ENCODE data around the gene APIP. TPM values are rescaled to one million over a fixed set of nuclear protein-coding genes. Genes with fewer than 3 reads are reported as not detected.

Gene APIP
- total and polyA plus RNA-seq, 2 experiments from 2014 or later: 22.5 to 25.2 TPM

GRCh38 chr11:34960277-34960676, 44.1 kb upstream of the APIP start:
- H3K27ac ChIP-seq: no peak overlapping the region
- 45 to 55% methylated on average over 4 of the region's 4 CpGs for WGBS, 2 experiments (ENCODE audit: low coverage in 1 of 2, low lambda C conversion rate in 2 of 2, missing lambda C conversion rate in 2 of 2)
- H3K4me3 ChIP-seq: no peak overlapping the region
- no peaks in the 10 kb centered on the region for H3F3A ChIP-seq (ENCODE audit: insufficient read depth)
- H4K20me1 ChIP-seq (ENCODE audit: insufficient read depth): no peaks in the 10 kb centered on the region
- H3K4me2 ChIP-seq (ENCODE audit: unreplicated experiment): no peak overlapping the region
- H3K9me3 ChIP-seq (ENCODE audit: low read depth): no peaks in the 10 kb centered on the region
- peaks cover 8% of the 10 kb centered on the region; the same call in 1 of the 2 replicates for H3K36me3 ChIP-seq (ENCODE audit: low read depth)
- TF ChIP-seq EZH2phosphoT487 (IDR thresholded peaks at IDR 0.05; ENCODE audit: insufficient read depth, low read depth) (no peak), EZH2 (IDR thresholded peaks at IDR 0.05; ENCODE audit: insufficient read depth, poor library complexity, severe bottlenecking) (no peak)
- no peak overlapping the region for H2AFZ ChIP-seq
- in situ Hi-C loops (cut with MboI): no loop called here
- no peak for DNase-seq
- no peaks in the 10 kb centered on the region for H3K27me3 ChIP-seq (replicated peaks; ENCODE audit: insufficient read depth)
- no peaks in the 10 kb centered on the region for H3K9me2 ChIP-seq (ENCODE audit: insufficient read depth)
- no peaks in the 10 kb centered on the region for H3K4me1 ChIP-seq (ENCODE audit: insufficient read depth)
- H3K9ac ChIP-seq: no peak overlapping the region
- peaks cover 11% of the 10 kb centered on the region; the same call in 1 of the 2 replicates for H3K79me2 ChIP-seq (ENCODE audit: insufficient read depth)

- H3K9ac ChIP-seq: no peak overlapping the region
- no peak overlapping the region for H3K4me3 ChIP-seq
- no peak overlapping the region for H2AFZ ChIP-seq
- H4K20me1 ChIP-seq (ENCODE audit: insufficient read depth): no peaks in the 10 kb centered on the region
- H3K27me3 ChIP-seq (replicated peaks; ENCODE audit: insufficient read depth): no peaks in the 10 kb centered on the region
- DNase-seq: no peak
- H3K9me2 ChIP-seq (ENCODE audit: insufficient read depth): no peaks in the 10 kb centered on the region
- no peak overlapping the region for H3K4me2 ChIP-seq (ENCODE audit: unreplicated experiment)
- no peaks in the 10 kb centered on the region for H3F3A ChIP-seq (ENCODE audit: insufficient read depth)
- no peak overlapping the region for H3K27ac ChIP-seq
- no peaks in the 10 kb centered on the region for H3K9me3 ChIP-seq (ENCODE audit: low read depth)
- in situ Hi-C loops (cut with MboI): no loop called here
- TF ChIP-seq EZH2 (IDR thresholded peaks at IDR 0.05; ENCODE audit: insufficient read depth, poor library complexity, severe bottlenecking) (no peak), EZH2phosphoT487 (IDR thresholded peaks at IDR 0.05; ENCODE audit: insufficient read depth, low read depth) (no peak)
- peaks cover 8% of the 10 kb centered on the region; the same call in 1 of the 2 replicates for H3K36me3 ChIP-seq (ENCODE audit: low read depth)
- 97 to 100% methylated on average over 1 of the region's 1 CpG for WGBS, 2 experiments (ENCODE audit: low coverage in 1 of 2, low lambda C conversion rate in 2 of 2, missing lambda C conversion rate in 2 of 2)
- peaks cover 12% of the 10 kb centered on the region for H3K79me2 ChIP-seq (ENCODE audit: insufficient read depth)
- no peaks in the 10 kb centered on the region for H3K4me1 ChIP-seq (ENCODE audit: insufficient read depth)
These were observed 43.6 kb upstream of the APIP start for GRCh38 chr11:34959770-34960169.

- no peak overlapping the region for H2AFZ ChIP-seq
- DNase-seq: no peak
- H3K27me3 ChIP-seq (replicated peaks; ENCODE audit: insufficient read depth): no peaks in the 10 kb centered on the region
- H3K36me3 ChIP-seq (ENCODE audit: low read depth): peaks cover 8% of the 10 kb centered on the region; the same call in 1 of the 2 replicates
- in situ Hi-C loops (cut with MboI): no loop called here
- WGBS, 2 experiments (ENCODE audit: low coverage in 1 of 2, low lambda C conversion rate in 2 of 2, missing lambda C conversion rate in 2 of 2): 95 to 98% methylated on average over 3 of the region's 3 CpGs
- H3K4me2 ChIP-seq (ENCODE audit: unreplicated experiment): no peak overlapping the region
- peaks cover 26% of the 10 kb centered on the region for H3K79me2 ChIP-seq (ENCODE audit: insufficient read depth)
- H3K4me1 ChIP-seq (ENCODE audit: insufficient read depth): no peaks in the 10 kb centered on the region
- H3F3A ChIP-seq (ENCODE audit: insufficient read depth): no peaks in the 10 kb centered on the region
- no peak overlapping the region for H3K4me3 ChIP-seq
- TF ChIP-seq EZH2 (IDR thresholded peaks at IDR 0.05; ENCODE audit: insufficient read depth, poor library complexity, severe bottlenecking): no peak
- TF ChIP-seq EZH2phosphoT487 (IDR thresholded peaks at IDR 0.05; ENCODE audit: insufficient read depth, low read depth): no peak
- no peak overlapping the region for H3K27ac ChIP-seq
- H3K9ac ChIP-seq: no peak overlapping the region
- no peaks in the 10 kb centered on the region for H3K9me2 ChIP-seq (ENCODE audit: insufficient read depth)
- H4K20me1 ChIP-seq (ENCODE audit: insufficient read depth): no peaks in the 10 kb centered on the region
- no peaks in the 10 kb centered on the region for H3K9me3 ChIP-seq (ENCODE audit: low read depth)
These were observed 41.4 kb upstream of the APIP start for GRCh38 chr11:34957606-34958005.

- DNase-seq: no peak
- Histone ChIP-seq H3K4me2 (ENCODE audit: unreplicated experiment) (no peak overlapping the region), H3K27me3 (replicated peaks; ENCODE audit: insufficient read depth) (no peaks in the 10 kb centered on the region), H3K9me2 (ENCODE audit: insufficient read depth) (no peaks in the 10 kb centered on the region), H3K79me2 (ENCODE audit: insufficient read depth) (peaks cover 23% of the 10 kb centered on the region), H3K9me3 (ENCODE audit: low read depth) (no peaks in the 10 kb centered on the region), H3K4me3 (no peak overlapping the region), H3K36me3 (ENCODE audit: low read depth) (peaks cover 8% of the 10 kb centered on the region; the same call in 1 of the 2 replicates), H3K27ac (no peak overlapping the region), H2AFZ (no peak overlapping the region), H4K20me1 (ENCODE audit: insufficient read depth) (no peaks in the 10 kb centered on the region), H3K4me1 (ENCODE audit: insufficient read depth) (no peaks in the 10 kb centered on the region), H3F3A (ENCODE audit: insufficient read depth) (no peaks in the 10 kb centered on the region), H3K9ac (no peak overlapping the region)
- TF ChIP-seq EZH2 (IDR thresholded peaks at IDR 0.05; ENCODE audit: insufficient read depth, poor library complexity, severe bottlenecking) (no peak), EZH2phosphoT487 (IDR thresholded peaks at IDR 0.05; ENCODE audit: insufficient read depth, low read depth) (no peak)
- 97 to 99% methylated on average over 5 of the region's 5 CpGs for WGBS, 2 experiments (ENCODE audit: low coverage in 1 of 2, low lambda C conversion rate in 2 of 2, missing lambda C conversion rate in 2 of 2)
- in situ Hi-C loops (cut with MboI): no loop called here
These were observed 41.0 kb upstream of the APIP start for GRCh38 chr11:34957206-34957605.

GRCh38 chr11:34953955-34954354, 37.8 kb upstream of the APIP start:
- no peaks in the 10 kb centered on the region for H3K9me2 ChIP-seq (ENCODE audit: insufficient read depth)
- no peak overlapping the region for H3K27ac ChIP-seq
- no peak overlapping the region for H2AFZ ChIP-seq
- in situ Hi-C loops (cut with MboI): no loop called here
- no peaks in the 10 kb centered on the region for H3K36me3 ChIP-seq (ENCODE audit: low read depth)
- no peaks in the 10 kb centered on the region for H3K27me3 ChIP-seq (replicated peaks; ENCODE audit: insufficient read depth)
- no peak overlapping the region for H3K9ac ChIP-seq
- H3K4me3 ChIP-seq: no peak overlapping the region
- H3K79me2 ChIP-seq (ENCODE audit: insufficient read depth): peaks cover 18% of the 10 kb centered on the region
- 93 to 100% methylated on average over 1 of the region's 1 CpG for WGBS, 2 experiments (ENCODE audit: low coverage in 1 of 2, low lambda C conversion rate in 2 of 2, missing lambda C conversion rate in 2 of 2)
- no peaks in the 10 kb centered on the region for H3K9me3 ChIP-seq (ENCODE audit: low read depth)
- peaks cover 4% of the 10 kb centered on the region; the same call in 1 of the 2 replicates for H3K4me1 ChIP-seq (ENCODE audit: insufficient read depth)
- H3K4me2 ChIP-seq (ENCODE audit: unreplicated experiment): no peak overlapping the region
- no peaks in the 10 kb centered on the region for H3F3A ChIP-seq (ENCODE audit: insufficient read depth)
- peak; percentile 14 for DNase-seq
- no peaks in the 10 kb centered on the region for H4K20me1 ChIP-seq (ENCODE audit: insufficient read depth)
- TF ChIP-seq EZH2phosphoT487 (IDR thresholded peaks at IDR 0.05; ENCODE audit: insufficient read depth, low read depth) (no peak), EZH2 (IDR thresholded peaks at IDR 0.05; ENCODE audit: insufficient read depth, poor library complexity, severe bottlenecking) (no peak)

Data from GM23248 (cell line).